Activated CD4-positive, alpha-beta T cell treated with anti-CD3 and anti-CD28 coated beads for 36 hours (primary cell): ENCODE results near the gene FNDC3B. TPM values are rescaled to one million over a fixed set of nuclear protein-coding genes. Genes with fewer than 3 reads are reported as not detected.

Experiments used
- ATAC-seq: fragments of 200-7000 bp; cut with Tn5 transposase; one replicate; pipeline ENCODE4 v1.10.0; 2021; ENCODE audit warnings: mild to moderate bottlenecking, moderate library complexity
- CTCF ChIA-PET: fragments of 350-600 bp; sonication (Branson Sonifier 250); formaldehyde crosslinking; loops from one replicate; lab custom pipeline; 2021; ENCODE audit warnings: antibody characterized with exemption; lab: Charles Lee
- POLR2A ChIA-PET: fragments of 350-600 bp; sonication (Branson Sonifier 250); formaldehyde crosslinking; loops from one replicate; lab custom pipeline; 2021; ENCODE audit warnings: antibody characterized with exemption, inconsistent platforms; lab: Charles Lee
- DNase-seq: peaks from one replicate; pipeline ENCODE4 v3.0.0-alpha.2; 2020
- H3K27ac Mint-ChIP-seq: one replicate; pipeline ENCODE4 v1.8.0; 2021; ENCODE audit warnings: mixed read lengths
- H3K27me3 Mint-ChIP-seq: one replicate; pipeline ENCODE4 v1.8.0; 2021; ENCODE audit warnings: mixed read lengths
- H3K36me3 Mint-ChIP-seq: one replicate; pipeline ENCODE4 v1.8.0; 2021; ENCODE audit warnings: low read depth, mixed read lengths
- H3K4me1 Mint-ChIP-seq: one replicate; pipeline ENCODE4 v1.8.0; 2021; ENCODE audit warnings: mixed read lengths
- H3K4me3 Mint-ChIP-seq: one replicate; pipeline ENCODE4 v1.8.0; 2021; ENCODE audit warnings: mild to moderate bottlenecking, moderate library complexity, mixed read lengths
- H3K9me3 Mint-ChIP-seq: one replicate; pipeline ENCODE4 v1.8.0; 2021; ENCODE audit warnings: low read depth, mixed read lengths
- intact Hi-C, 2 experiments: fragments of 100-400 bp; cut with DNase I in 1 of 2; cut with micrococcal nuclease in 1 of 2; formaldehyde crosslinking; loops; one replicate each; pipeline versions ENCODE4 v1.14.2 to v1.15.1; 2022 to 2024; cut with DNase I, micrococcal nuclease
- total RNA-seq, 2 experiments: library from RNA; stranded (reverse); gene quantifications; one replicate each; pipeline ENCODE4 v1.2.3, GENCODE V29; 2021

The FNDC3B gene
- total RNA-seq, 2 experiments from 2014 or later = 10.5 to 14.2 TPM

DNA sequence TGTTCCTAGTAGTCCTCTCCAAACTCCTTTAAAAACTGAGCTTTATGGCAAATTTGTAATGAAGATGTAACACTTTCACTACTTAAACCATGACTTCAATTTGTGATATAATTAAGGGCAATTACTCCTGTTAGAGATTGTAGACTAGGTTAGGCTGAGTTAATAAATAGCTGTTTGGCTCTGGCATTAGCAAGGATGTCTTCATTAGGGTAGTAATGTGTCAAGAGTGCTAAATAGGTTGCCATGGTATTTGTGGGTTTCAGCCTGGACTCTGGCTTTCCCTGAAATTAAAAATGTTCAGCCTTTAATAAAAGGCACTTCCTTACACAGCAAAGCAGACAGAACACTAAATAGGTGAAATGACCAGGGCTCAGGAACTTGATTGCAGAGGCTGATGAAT lies 337.0 kb downstream of the FNDC3B start:
- Mint-ChIP-seq H3K4me3 (no peak overlapping the region), H3K4me1 (no peaks in the 10 kb centered on the region), H3K9me3 (peaks cover 8% of the 10 kb centered on the region), H3K27ac (no peak overlapping the region), H3K27me3 (no peaks in the 10 kb centered on the region), H3K36me3 (peaks cover 47% of the 10 kb centered on the region)
- POLR2A ChIA-PET = no interaction called here
- CTCF ChIA-PET = interaction anchor here (1.2 kb wide), 1 partner anchor 11 kb away, joined by 3 read pairs; no protein-coding TSS in a partner anchor
- intact Hi-C loops = no loop called here
- no peak for ATAC-seq
- DNase-seq = no peak

DNA sequence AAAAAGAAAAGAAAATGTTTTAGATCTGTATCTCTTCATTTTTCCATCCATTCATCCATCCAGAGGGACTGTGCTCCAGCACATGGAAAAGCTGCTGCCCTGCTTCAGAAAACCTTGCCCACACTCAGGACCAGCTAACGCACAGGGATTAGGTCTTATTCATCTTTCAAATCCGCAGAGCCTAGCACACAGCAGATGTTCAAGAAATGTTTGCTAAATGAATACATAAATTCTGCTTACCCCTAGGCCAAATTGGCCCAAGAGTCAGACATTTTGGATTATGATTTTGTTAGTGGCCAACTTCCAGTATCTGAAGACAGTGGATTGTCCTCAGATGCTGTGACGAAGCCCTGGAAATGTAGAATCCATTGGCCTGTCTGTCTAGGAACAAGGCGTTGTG lies 337.5 kb downstream of the FNDC3B start:
- POLR2A ChIA-PET = no interaction called here
- no peak overlapping the region for H3K4me3 Mint-ChIP-seq
- H3K9me3 Mint-ChIP-seq = peaks cover 8% of the 10 kb centered on the region
- H3K36me3 Mint-ChIP-seq = peaks cover 49% of the 10 kb centered on the region
- no peak overlapping the region for H3K27ac Mint-ChIP-seq
- ATAC-seq (no peak), DNase-seq (no peak)
- H3K27me3 Mint-ChIP-seq = no peaks in the 10 kb centered on the region
- CTCF ChIA-PET = no interaction called here
- intact Hi-C loops = no loop called here
- no peaks in the 10 kb centered on the region for H3K4me1 Mint-ChIP-seq

DNA sequence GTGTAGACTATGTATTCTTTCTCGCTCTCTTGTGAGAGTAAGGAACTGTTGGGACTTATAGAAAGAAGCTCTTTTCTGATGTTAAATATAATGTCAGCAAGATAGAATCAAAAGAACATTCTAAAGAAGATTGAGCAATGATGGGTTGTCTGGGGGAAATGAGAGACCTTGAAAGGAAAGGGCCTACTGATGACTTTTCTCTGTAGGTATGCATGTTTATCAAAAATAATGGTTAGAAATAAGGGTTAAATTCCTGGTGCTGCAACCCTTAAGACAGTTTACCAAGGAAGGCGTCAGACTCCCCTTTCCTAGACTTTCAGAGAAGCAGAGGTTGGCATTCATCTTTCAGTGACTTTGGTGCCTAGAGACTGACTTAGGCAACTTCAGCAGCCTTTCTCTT lies 339.1 kb downstream of the FNDC3B start:
- Mint-ChIP-seq H3K36me3 (peaks cover 62% of the 10 kb centered on the region), H3K9me3 (peaks cover 8% of the 10 kb centered on the region), H3K4me3 (no peak overlapping the region), H3K4me1 (no peaks in the 10 kb centered on the region), H3K27ac (no peak overlapping the region), H3K27me3 (no peaks in the 10 kb centered on the region)
- intact Hi-C loops = no loop called here
- ATAC-seq = no peak
- CTCF ChIA-PET = no interaction called here
- no peak for DNase-seq
- POLR2A ChIA-PET = no interaction called here

DNA sequence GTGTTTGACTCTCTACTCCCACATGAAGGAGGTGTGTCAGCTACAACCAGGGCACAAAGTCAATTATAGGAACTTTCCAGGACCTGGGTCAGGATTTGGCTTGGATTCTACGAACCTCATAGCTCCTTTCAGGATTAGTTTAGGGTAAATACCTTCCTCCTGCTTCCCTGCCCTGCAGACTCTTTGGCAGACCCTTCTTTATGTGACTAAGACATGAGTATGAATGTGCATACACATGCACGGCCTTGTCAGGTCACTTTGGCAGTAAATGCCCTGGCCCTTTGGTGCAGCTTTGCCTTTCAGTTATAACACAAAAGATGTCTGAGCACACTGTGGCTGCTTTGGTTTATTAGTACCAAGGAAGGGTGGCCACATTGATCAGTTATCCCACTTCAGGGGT lies 340.0 kb downstream of the FNDC3B start:
- ChIA-PET POLR2A (no interaction called here), CTCF (no interaction called here)
- ATAC-seq (no peak), DNase-seq (no peak)
- Mint-ChIP-seq H3K27ac (no peak overlapping the region), H3K9me3 (peaks cover 8% of the 10 kb centered on the region), H3K4me1 (no peaks in the 10 kb centered on the region), H3K36me3 (peaks cover 62% of the 10 kb centered on the region), H3K27me3 (no peaks in the 10 kb centered on the region), H3K4me3 (no peak overlapping the region)
- intact Hi-C loops = no loop called here

DNA sequence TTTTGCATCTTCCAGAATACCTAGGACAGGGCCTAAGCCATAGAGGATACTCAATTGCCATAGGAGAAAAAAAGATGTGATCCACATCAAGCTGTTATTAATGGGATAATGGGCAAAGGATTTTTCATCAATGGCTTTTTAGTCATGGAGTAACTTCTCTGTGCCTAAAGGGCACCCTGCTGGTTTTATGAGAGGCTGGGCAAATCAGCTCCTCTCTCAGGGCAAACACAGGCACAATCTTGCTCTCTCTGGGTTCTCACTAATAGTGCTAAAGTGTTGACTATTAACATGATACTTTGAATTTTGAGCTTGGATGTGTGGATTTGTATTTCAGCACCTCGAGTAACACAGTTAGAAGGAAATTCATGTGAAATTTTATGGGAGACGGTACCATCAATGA lies 341.3 kb downstream of the FNDC3B start:
- H3K4me3 Mint-ChIP-seq = no peak overlapping the region
- peaks cover 8% of the 10 kb centered on the region for H3K9me3 Mint-ChIP-seq
- no peaks in the 10 kb centered on the region for H3K4me1 Mint-ChIP-seq
- DNase-seq (no peak), ATAC-seq (no peak)
- H3K27ac Mint-ChIP-seq = no peak overlapping the region
- peaks cover 62% of the 10 kb centered on the region for H3K36me3 Mint-ChIP-seq
- POLR2A ChIA-PET = no interaction called here
- no peaks in the 10 kb centered on the region for H3K27me3 Mint-ChIP-seq
- CTCF ChIA-PET = interaction anchor here (1.1 to 1.5 kb wide), 2 partner anchors 105 to 287 kb away, joined by 3 to 7 read pairs; no protein-coding TSS in a partner anchor
- intact Hi-C loops = no loop called here

DNA sequence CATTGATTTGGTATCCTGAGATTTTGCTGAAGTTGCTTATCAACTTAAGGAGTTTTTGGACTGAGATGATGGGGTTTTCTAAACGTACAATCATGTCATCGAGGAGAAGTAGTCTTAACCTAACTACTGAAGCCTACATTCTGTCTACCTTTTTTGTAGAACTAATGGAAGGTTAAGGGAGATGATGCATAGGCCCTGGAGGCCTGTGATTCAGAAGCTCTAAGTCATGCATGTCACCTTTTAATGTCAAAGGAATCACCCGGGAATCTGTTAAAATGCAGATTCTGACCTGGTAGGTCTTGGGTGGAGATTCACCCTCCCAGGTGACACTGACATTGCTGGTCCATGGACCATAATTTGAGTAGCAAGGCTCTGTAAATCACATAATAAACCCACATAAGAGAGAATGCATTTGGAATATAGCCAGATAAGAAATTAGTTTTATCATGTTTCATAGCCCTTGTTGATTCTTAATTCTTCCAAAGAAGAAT lies 344.0 kb downstream of the FNDC3B start:
- no peak for DNase-seq
- ChIA-PET POLR2A (no interaction called here), CTCF (interaction anchor here (1.1 kb wide), 1 partner anchor 43 kb away, joined by 3 read pairs; no protein-coding TSS in a partner anchor)
- H3K27me3 Mint-ChIP-seq = no peaks in the 10 kb centered on the region
- no peak overlapping the region for H3K27ac Mint-ChIP-seq
- ATAC-seq = no peak
- peaks cover 46% of the 10 kb centered on the region for H3K36me3 Mint-ChIP-seq
- intact Hi-C loops = no loop called here
- H3K4me3 Mint-ChIP-seq = no peak overlapping the region
- no peaks in the 10 kb centered on the region for H3K4me1 Mint-ChIP-seq
- peaks cover 8% of the 10 kb centered on the region for H3K9me3 Mint-ChIP-seq

DNA sequence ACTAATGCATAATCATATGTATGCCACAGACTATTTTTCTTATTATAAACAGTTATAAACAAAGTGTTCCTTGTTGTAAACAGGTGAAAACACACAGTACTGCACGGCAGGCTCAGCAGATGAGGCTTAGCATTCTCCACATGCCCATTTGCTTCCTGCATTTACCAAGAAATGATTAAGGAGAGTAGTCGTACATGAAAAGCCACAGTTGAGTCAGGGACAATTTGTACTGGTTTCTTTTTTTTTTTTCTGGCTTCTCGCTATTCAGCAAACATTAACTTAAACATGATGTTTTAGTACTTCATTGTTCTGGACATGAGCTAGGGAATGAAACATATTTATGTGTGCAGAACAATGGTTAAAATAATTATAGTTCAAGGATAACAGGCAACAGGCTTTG lies 345.5 kb downstream of the FNDC3B start:
- ChIA-PET CTCF (no interaction called here), POLR2A (no interaction called here)
- Mint-ChIP-seq H3K4me3 (no peak overlapping the region), H3K36me3 (peaks cover 31% of the 10 kb centered on the region), H3K27me3 (no peaks in the 10 kb centered on the region), H3K9me3 (peaks cover 6% of the 10 kb centered on the region), H3K4me1 (no peaks in the 10 kb centered on the region), H3K27ac (no peak overlapping the region)
- ATAC-seq = no peak
- intact Hi-C loops = no loop called here
- no peak for DNase-seq

DNA sequence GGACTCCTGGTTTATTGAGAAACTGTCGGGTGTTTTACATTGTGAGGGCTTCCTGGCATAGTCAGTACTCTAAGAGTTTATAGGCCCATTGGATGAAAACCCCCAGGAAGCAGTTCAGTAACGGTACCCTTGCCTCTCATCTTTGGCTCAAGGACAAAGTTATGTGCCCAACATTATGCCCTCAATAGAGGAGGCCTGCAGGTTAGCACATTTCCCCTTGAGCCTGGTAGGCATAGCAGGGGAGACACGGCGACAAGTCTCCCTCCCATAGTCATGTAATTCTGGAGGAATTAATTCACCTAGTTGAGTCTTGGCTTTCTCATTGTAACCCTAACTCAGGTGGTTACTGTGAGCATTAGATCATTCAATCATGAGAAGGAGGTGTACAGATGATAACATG lies 348.4 kb downstream of the FNDC3B start:
- no peak for ATAC-seq

DNA sequence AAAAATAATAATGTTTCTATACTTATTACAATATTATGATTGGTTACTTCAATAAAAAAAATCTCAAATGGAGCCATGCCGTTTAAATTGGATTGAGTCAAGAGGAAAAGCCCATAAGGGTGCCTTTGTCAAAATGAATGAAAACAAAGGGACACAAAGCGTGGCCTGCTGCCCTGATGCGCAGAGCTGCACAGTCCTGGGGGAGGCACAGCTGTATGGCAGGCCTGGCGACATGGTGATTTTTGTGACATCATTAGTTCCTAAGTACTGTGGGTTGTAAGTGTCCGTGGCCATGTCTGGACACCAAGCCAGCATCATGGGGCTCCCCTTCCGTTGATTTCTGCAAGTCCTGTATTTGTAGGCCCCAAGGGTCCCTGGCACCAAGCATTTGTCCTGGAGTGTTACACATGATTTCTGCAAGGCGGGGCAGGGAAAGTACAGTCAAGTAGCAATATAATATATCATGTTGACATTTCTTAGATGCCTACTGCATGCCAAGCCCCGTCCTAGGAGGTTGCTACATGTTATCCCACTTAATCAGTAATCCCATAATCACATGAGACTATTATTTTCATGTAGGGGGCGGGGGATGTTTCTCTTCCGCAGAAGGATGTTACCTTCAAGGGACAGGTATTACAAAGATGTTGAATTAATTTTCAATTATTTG lies 349.2 kb downstream of the FNDC3B start:
- Mint-ChIP-seq H3K4me1 (no peaks in the 10 kb centered on the region), H3K9me3 (no peaks in the 10 kb centered on the region), H3K27ac (no peak overlapping the region), H3K4me3 (no peak overlapping the region), H3K27me3 (no peaks in the 10 kb centered on the region), H3K36me3 (peaks cover 6% of the 10 kb centered on the region)
- CTCF ChIA-PET = no interaction called here
- ATAC-seq (no peak), DNase-seq (no peak)
- POLR2A ChIA-PET = no interaction called here
- intact Hi-C loops = no loop called here

More for the DNA sequence above, 348.4 kb downstream of the FNDC3B start:
- ChIA-PET POLR2A (no interaction called here), CTCF (no interaction called here)
- Mint-ChIP-seq H3K4me3 (no peak overlapping the region), H3K27ac (no peak overlapping the region), H3K9me3 (no peaks in the 10 kb centered on the region), H3K36me3 (peaks cover 9% of the 10 kb centered on the region), H3K27me3 (no peaks in the 10 kb centered on the region), H3K4me1 (no peaks in the 10 kb centered on the region)
- no peak for DNase-seq
- intact Hi-C loops = no loop called here

DNA sequence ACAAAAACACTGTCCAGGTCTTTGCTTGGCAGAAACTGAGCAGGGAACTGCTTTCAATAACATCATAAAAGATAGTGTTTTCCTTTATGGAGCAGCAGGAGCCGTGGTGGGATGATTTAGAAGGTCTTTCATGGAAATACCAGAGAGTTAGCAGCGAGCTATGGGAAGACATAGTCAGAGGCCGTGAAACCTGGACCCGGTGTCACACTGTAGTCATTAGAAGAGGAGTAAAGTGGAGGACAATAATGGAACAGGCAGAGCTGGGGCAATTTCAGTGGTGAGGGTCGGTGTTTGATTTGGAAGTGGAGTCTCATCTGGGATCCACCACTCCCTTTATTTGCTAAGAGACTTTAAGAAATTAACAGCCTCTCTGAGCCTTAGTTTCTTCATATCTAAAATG lies 351.4 kb downstream of the FNDC3B start:
- Mint-ChIP-seq H3K27me3 (no peaks in the 10 kb centered on the region), H3K4me1 (no peaks in the 10 kb centered on the region), H3K9me3 (no peaks in the 10 kb centered on the region), H3K27ac (no peak overlapping the region), H3K36me3 (peaks cover 8% of the 10 kb centered on the region), H3K4me3 (no peak overlapping the region)
- ChIA-PET CTCF (no interaction called here), POLR2A (no interaction called here)
- ATAC-seq (no peak), DNase-seq (no peak)
- intact Hi-C loops = no loop called here

DNA sequence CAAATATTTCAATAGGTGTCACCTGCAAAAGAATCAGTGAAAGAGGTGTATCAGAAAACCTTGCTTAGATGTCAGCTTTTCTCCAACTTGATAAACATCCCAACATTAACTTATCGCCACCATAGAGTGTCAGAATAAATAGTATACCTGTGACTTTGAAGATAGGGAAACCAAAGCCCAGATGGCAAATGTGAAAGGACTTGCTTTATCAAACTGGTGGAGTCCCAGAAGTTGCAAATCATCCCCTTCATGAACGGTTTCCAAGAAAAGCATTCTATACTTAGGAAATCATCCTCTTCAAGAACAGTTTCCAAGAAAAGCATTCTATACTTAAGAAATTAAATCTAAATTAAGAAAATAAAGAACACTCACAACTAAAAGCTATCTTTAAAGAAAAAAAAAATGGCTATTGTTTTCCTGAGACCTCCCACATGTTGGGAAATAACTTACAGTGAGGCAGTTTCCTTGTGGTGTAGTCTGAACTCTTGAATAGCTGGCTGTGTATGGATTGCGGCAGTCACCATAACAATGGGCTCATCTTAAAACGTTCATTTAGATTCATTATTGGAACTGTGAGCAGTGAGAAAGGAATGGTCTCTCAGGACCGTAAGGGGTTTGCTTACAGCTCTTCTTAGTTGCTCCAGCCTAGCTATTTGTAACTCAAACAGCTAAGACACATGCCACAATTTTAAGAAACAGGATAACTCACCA lies 352.4 kb downstream of the FNDC3B start:
- intact Hi-C loops = no loop called here
- CTCF ChIA-PET = interaction anchor here (0.5 kb wide), 1 partner anchor 989 kb away, joined by 3 read pairs; no protein-coding TSS in a partner anchor
- H3K27me3 Mint-ChIP-seq = no peaks in the 10 kb centered on the region
- H3K36me3 Mint-ChIP-seq = peaks cover 8% of the 10 kb centered on the region
- ATAC-seq = no peak
- no peak for DNase-seq
- no peak overlapping the region for H3K27ac Mint-ChIP-seq
- H3K4me3 Mint-ChIP-seq = no peak overlapping the region
- POLR2A ChIA-PET = no interaction called here
- H3K4me1 Mint-ChIP-seq = no peaks in the 10 kb centered on the region
- no peaks in the 10 kb centered on the region for H3K9me3 Mint-ChIP-seq

DNA sequence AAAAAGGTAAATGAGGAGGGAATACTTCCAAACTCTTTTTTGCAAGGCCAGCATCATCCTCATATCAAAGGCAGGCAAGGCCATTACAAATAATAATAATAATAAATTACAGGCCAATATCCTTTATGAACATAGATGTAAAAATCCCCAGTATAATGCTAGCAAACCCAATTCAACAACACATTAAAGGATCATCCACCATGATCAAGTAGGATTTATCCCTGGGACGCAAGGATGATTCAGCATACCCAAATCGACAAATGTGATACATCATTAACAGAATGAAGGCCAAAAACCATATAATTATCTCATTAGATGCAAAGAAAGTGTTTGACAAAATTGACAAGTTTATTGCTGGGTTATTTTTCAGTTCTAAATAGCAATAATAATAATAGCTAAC lies 355.3 kb downstream of the FNDC3B start:
- no peak overlapping the region for H3K27ac Mint-ChIP-seq

More for the DNA sequence above, 355.3 kb downstream of the FNDC3B start:
- Mint-ChIP-seq H3K4me3 (no peak overlapping the region), H3K9me3 (no peaks in the 10 kb centered on the region), H3K36me3 (peaks cover 10% of the 10 kb centered on the region), H3K27me3 (no peaks in the 10 kb centered on the region), H3K4me1 (no peaks in the 10 kb centered on the region)
- intact Hi-C loops = no loop called here
- DNase-seq (no peak), ATAC-seq (no peak)
- ChIA-PET CTCF (interaction anchor here (0.5 kb wide), 1 partner anchor 303 kb away, joined by 3 read pairs; no protein-coding TSS in a partner anchor), POLR2A (no interaction called here)
